ENCODE data around the gene KCTD16. TPM values are rescaled to one million over a fixed set of nuclear protein-coding genes. Genes with fewer than 3 reads are reported as not detected.

The KCTD16 gene
- 0.03 TPM in 1 of 2 replicates, not detected in the other for total RNA-seq (2014; rRNA removed; shearing (Covaris generic))
- not detected in 2 replicates for polyA plus RNA-seq (2015; cell fraction: cytosol; rRNA removed)
- polyA plus RNA-seq (2015; cell fraction: nucleus; rRNA removed): not detected in 2 replicates

DNA sequence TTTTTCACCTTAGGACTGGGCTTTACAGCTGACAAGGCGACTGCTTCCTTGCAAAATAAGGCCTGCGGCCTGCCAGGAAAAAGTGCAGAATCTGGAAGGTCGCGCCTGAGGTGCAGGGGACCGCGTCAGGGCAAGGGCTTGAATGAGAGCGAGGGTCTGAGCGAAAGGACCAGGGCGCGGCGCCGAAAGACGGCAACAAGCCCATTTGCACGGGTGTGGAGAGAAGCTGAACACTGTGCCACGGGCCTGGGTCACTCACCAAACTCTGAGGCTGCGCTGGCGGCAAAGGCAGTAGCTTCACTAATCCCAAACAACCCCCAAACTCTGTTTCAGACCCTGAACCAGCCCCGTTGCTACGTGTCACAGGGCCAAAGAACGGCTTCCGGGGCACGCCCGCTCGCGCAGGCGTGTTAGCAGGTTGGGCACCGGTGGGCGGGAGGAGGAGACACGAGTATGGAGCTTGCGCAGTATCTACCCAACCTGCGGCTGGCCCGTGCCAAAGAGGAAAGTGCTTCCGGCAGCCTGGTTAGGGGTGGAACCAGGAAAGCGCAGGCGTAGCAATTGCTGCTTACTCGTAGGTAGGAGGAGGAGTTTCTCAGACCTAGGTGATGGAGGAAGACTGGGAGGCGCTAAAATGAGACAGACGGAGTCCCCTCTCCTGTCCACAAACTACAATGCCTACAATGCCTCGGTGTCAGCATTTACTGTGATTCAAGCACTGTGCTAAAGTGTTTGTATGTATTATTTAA lies at the start of gene KCTD16, which contains the start of gene YIPF5:
Gene KCTD16, plus strand, starts transcription at position 598 of the 749 bp plus-strand sequence.
Gene YIPF5, minus strand, starts transcription at position 384 of the 749 bp plus-strand sequence. CDS start 704 bp downstream, outside the sequence.
- in situ Hi-C loops (cut with HindIII; ENCODE audit: low pct_unique_long_range_greater_than_20kb, low sequenced_read_pairs): no loop called here
- DNase-seq (ENCODE audit: low read depth, low spot score): peak; percentile 97

DNA sequence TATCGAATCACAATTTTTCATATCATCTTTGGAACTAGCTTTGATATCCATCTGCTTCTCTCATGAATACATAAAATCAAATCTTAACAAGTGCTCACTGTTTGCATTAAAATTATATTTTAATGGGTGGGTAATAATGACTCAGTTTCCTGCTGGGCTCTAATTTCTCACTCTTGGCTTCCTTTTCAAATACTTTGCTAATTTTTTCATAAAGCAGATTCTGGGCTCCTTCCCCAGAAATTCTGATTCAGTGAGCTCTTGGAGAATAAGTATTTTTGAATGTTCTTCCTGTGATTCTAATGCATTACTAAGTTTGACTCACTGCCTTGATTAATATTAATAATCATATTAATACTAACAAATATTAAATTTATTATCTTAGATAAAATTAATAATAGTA lies 49.1 kb upstream of the KCTD16 start:
- in situ Hi-C loops (cut with HindIII; ENCODE audit: low pct_unique_long_range_greater_than_20kb, low sequenced_read_pairs): no loop called here
- DNase-seq (ENCODE audit: low read depth, low spot score): no peak

DNA sequence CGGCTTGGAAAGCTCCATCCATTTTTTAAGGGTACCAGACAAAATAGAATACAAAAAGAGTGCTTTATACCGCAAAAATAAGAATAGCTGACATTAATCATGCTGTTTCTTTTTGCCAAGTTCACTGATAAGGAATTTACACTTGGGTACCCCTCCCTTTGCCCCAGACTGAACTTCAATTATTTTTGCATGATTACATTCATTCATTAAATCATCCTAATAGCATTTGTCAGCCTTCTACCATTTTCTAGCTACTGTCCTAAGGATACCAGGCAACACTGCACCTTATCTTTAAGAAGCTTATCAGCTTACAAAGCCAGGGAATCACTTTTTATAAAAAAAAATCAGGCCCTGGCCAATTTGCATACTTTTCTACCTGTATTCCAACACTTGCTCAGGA lies 48.6 kb upstream of the KCTD16 start:
- in situ Hi-C loops (cut with HindIII; ENCODE audit: low pct_unique_long_range_greater_than_20kb, low sequenced_read_pairs): no loop called here
- DNase-seq (ENCODE audit: low read depth, low spot score): no peak

DNA sequence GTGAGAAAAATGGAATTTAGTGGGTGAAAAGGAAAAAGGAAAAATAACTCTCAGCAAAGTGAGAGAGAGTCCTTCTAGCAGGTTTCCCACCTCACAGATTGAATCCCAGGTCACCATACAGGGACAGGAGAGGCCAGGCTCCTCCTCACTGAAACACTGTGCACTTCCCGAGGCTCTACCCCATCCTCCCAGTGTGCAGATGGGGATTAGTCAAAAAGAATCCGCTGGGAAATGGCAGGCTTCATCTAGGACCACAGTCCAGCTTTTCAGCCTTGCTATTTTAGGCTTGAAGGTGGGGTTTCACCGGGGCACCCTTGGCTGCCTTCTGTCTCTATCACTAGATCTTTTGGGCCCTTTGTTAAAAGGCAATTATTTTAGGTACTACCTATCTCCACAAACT lies 48.0 kb upstream of the KCTD16 start:
- in situ Hi-C loops (cut with HindIII; ENCODE audit: low pct_unique_long_range_greater_than_20kb, low sequenced_read_pairs): no loop called here
- DNase-seq (ENCODE audit: low read depth, low spot score): no peak

DNA sequence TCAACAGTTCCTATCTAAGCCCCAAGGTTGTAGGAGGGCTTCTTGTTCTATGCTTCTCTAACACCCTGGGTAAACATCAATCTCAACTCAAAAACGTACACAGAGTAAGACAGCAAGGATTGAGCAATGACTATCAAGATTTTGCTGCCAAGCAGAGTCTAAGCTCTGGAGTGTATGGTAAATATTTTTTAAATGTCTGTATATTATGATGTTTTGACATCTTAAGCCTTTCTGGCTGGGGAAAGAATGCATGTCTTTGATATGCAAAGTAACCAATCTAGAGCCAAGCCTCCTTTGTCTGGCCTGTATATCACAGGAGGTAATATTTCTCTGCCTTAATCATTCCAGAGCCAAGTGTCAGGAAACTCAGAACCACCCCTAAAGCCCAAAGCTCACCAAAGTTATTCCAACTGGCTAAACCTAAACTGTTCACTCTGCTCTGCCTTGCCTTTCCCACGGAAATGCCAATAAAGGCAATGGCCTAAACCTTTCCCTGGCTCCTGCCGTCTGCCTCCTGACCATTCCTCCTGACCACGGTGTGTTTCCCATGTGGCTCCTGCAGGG lies 45.4 kb upstream of the KCTD16 start:
- DNase-seq (ENCODE audit: low read depth, low spot score): no peak
- in situ Hi-C loops (cut with HindIII; ENCODE audit: low pct_unique_long_range_greater_than_20kb, low sequenced_read_pairs): no loop called here

DNA sequence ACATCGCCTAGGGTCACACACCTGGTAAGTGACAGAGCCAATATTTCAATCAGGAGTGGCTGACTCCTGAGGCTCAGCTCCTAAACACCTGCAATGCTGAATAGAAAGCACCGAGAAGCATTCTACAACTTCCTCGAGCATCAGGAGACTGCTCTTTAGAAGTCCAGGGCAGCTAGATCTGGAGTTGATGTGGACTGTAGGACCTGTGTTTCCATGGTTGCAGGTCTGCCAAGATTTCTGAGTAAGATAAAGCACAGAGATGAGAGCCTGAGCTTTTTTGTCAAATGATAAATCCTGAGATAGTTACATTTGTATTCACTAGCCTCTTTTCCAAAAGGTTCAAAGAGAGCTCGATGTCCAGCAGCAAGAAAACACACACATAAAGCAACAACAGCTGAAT lies 44.0 kb upstream of the KCTD16 start:
- in situ Hi-C loops (cut with HindIII; ENCODE audit: low pct_unique_long_range_greater_than_20kb, low sequenced_read_pairs): no loop called here
- no peak for DNase-seq (ENCODE audit: low read depth, low spot score)

DNA sequence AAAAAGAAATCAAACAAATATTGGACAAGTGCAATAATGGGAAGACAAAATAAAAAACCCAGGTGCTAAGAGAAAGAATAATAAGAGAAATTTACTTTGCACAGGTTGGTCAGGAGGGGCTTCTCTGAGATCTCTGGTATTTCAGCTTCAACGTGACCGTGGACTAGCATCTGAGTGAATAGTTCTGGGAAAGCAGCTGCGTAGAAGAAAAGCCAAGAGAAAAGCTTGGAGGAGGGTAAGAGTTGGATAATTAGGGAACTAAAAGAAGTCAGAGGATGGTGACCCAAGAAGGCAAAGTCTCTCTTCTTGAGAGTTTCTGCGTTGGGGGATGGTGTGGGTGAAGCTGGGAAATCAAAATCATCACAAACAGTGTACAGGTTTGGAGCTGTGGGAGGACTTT lies 41.8 kb upstream of the KCTD16 start:
- no peak for DNase-seq (ENCODE audit: low read depth, low spot score)
- in situ Hi-C loops (cut with HindIII; ENCODE audit: low pct_unique_long_range_greater_than_20kb, low sequenced_read_pairs): no loop called here

DNA sequence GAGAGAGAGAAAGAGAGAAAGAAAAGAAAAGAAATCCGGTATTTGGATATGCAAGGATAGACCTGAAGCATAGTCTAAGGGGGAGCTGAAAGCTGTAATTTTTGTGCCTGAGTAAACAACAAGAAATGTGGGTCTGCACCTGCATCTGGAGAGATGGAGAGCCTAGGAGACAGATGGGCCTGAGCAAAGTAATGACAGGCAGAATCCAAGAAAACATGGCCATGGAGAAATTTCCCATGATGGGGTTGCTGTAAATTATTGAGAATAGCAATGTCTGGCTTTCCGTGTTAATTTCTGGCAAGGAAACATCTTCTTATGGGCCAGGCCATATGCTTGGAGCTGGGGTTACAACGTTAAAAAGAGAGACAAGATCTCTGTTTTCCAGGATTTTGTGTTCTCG lies 40.4 kb upstream of the KCTD16 start:
- DNase-seq (ENCODE audit: low read depth, low spot score): no peak
- in situ Hi-C loops (cut with HindIII; ENCODE audit: low pct_unique_long_range_greater_than_20kb, low sequenced_read_pairs): no loop called here

DNA sequence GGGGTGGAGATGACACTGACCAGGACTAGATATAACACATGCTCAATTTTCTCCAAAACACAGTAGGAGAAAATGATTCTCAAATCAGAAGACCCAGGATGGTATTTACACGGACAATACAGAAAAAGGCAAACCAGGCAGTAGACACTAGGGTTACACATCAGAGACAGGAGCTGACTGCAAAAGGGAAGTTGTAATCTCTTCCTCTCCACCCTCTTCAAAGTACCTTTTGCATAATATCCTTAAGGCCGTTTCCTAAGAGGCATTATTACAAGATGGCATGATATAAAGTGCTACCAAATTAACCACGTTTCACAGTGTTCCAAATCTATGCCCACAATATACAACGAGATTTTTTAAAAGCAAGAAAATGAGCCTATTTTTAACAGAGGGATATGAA lies 39.4 kb upstream of the KCTD16 start:
- in situ Hi-C loops (cut with HindIII; ENCODE audit: low pct_unique_long_range_greater_than_20kb, low sequenced_read_pairs): no loop called here
- DNase-seq (ENCODE audit: low read depth, low spot score): no peak

DNA sequence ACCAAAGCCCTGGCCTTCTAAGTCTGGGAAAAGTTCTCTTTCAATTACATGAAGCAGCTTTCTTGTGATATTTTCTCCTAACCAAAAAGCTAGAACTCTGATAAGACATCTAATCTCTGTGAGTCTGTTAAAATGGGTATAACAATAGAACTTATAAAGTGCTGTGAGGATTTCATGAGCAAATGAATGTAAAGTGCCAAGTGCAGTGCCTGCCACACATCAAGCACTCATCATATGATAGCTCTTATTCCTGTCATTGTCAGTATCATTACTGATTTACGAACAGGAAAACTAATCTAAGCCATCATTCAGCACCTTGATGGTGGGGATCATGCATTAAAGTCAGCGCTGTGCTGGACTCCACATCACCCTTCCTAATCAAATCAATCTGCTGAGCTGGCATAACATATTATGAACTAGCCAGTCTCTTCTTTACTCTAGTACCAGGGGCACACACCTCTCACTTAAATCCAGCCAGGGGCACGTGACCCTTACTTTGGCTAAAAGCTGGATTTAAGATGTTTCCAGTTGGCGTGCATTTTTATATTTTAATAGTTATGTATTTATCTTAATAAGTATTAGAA lies 37.5 kb upstream of the KCTD16 start:
- in situ Hi-C loops (cut with HindIII; ENCODE audit: low pct_unique_long_range_greater_than_20kb, low sequenced_read_pairs): no loop called here
- DNase-seq (ENCODE audit: low read depth, low spot score): no peak

DNA sequence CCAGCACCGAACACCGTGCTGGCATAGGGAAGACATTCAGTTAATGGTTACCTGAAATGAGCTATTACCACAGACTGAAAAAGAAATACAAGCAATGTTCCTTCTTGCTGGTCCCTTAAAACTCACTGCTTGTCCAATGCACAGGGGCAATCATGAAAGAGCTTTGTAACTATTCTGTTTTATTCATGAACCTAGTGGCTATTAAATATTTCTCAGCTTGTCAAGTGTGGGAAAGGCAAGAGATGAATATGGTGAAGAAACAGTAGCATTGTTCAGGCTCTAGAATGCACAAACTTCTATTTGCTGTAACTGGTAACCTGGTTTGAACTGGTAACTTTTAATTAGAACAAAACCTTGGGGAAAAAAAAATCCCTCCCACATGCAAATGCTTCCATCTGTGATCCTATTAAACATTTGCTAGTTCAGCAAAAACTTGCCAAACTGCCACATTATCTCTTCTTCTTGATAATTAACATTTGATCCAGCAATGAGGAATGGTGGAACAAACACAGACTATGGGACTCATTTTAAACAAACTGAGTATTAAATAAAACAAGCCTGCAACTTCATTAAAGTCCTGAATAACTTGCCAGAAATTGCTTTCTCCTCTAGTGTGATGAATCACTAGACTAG lies 36.4 kb upstream of the KCTD16 start:
- DNase-seq (ENCODE audit: low read depth, low spot score): no peak
- in situ Hi-C loops (cut with HindIII; ENCODE audit: low pct_unique_long_range_greater_than_20kb, low sequenced_read_pairs): no loop called here

DNA sequence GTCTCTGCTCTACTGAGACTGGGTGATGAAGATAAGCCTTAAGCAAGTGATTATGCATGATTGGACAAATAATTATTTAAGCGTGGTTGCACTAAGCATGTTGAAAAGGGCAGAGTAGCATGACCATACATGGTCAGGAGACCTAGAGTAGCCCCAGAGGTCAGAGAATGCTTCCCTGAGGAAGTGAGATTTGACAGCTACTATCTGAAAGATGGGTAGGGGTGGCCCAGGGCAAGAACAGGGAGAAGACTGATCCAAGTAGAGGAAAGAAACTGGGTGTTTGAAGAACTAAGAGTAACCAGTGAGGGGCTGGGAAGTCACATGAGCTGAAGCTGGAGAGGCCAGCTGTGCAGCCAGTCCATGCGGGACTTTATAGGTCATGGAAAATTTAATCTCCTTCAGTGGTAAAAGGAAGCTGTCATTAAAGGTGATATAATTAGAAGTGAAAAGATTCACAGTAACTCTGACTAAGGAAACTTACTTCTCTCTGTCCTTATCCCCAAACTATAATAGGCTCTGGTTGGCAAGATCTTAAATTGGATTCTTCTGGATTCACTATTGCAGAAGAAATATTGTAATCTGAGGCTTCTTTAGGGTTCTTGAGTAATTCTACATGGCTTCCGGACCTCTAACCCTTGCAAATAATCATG lies 35.4 kb upstream of the KCTD16 start:
- in situ Hi-C loops (cut with HindIII; ENCODE audit: low pct_unique_long_range_greater_than_20kb, low sequenced_read_pairs): no loop called here
- DNase-seq (ENCODE audit: low read depth, low spot score): no peak

DNA sequence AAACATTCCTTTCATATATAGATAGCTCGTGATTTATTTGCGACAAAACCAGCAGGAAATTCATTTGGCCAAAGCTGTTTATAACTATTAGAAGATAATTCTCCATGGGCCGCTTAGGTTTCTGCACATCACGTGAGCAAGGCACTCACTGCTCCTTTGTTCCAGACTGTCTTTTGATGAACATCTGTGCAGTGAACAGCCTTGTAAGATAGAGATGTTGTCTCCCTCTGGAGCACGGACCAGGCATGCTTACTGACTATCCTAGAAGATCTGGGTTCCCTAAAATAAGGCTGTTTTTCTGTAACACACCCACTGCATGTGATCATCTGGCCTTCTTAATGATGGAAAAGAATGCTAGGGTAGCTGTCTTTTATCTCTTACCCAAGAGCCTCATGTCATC lies 31.1 kb upstream of the KCTD16 start:
- in situ Hi-C loops (cut with HindIII; ENCODE audit: low pct_unique_long_range_greater_than_20kb, low sequenced_read_pairs): no loop called here
- DNase-seq (ENCODE audit: low read depth, low spot score): peak; percentile 62

DNA sequence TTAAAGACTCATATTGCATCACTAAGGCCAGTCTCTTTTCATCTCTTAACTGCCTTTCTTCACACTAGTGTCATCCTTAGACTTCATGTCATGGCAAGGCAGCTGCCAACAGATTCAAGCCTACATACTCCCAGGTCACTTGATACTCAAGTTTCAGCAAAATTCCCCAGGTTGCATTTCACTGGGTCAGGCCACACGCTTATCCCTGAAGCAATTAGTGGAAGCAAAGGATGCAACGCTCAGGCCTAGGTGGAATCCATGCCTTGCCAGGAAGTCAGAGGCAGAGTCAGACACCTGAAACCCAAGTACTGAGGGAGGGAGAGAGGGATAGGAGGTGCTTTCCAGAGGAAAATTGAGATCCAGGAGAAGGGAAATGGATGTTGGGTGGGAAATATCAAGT lies 29.1 kb upstream of the KCTD16 start:
- in situ Hi-C loops (cut with HindIII; ENCODE audit: low pct_unique_long_range_greater_than_20kb, low sequenced_read_pairs): no loop called here
- DNase-seq (ENCODE audit: low read depth, low spot score): no peak

DNA sequence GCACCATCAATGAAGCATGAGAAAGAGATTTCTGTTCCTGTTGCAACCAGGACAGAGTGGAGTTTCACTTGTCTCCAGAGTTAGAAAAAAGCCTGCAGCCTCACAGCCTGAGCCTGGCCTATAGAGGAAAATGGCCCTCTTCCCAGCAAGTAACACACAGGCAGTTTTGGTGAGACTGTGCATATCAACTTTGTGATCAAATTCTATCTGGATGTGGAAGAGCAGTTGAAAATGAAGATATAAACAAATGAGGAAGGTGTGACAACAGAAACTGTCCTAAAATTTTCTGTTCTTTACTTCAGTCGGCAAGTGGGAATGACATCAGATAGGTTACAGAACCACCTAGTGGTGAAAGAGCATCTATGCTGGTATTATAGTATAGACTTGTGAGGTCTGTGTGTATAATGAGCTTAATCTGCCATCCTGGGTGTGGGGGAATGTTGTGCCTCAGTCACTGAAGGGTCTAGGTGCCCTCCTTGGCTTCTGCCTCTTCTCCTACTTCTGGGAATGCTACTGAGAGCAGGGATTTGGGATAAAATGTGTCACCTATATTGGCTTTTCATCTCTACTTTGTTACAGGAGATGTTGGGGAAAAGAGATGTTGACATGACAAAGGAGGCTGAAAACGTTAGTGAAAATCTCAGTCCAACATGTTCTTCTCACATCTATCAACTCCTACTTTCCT lies 28.4 kb upstream of the KCTD16 start:
- peak; percentile 54 for DNase-seq (ENCODE audit: low read depth, low spot score)
- in situ Hi-C loops (cut with HindIII; ENCODE audit: low pct_unique_long_range_greater_than_20kb, low sequenced_read_pairs): no loop called here

DNA sequence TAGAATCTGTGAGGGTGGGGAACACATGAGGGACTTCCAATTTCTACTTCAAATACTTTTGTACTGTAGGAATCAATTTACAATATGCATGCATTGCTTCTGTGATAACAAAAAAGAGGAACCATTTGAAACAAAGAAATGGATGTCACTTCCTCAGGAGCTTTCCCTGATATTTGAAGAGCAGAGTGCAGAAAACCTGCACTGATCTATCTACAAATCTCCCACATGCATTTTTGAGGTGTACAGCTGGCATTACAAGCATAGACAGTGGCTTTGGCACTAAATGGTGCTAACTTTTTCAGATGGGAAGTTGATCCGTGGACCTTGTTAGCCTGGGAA lies 27.9 kb upstream of the KCTD16 start:
- no peak for DNase-seq (ENCODE audit: low read depth, low spot score)
- in situ Hi-C loops (cut with HindIII; ENCODE audit: low pct_unique_long_range_greater_than_20kb, low sequenced_read_pairs): no loop called here

DNA sequence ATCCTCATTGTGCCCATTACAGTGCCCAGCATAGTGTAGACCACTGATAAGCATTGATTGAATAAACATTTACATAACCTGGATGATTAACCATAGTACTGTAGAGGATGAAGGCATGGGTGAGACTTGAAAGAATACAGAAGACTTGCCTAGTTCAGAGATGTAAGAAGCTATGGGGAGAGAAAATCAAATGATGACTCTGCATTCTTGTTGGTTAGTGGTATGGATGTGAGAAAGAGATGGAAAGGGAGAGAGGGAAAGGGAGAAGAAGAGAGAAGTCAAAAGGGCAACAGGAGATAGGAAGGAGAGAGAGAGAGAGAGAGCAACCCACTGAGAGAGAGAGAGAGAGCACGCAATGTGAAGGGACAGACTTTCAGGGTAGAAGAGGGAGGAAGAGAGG lies 27.0 kb upstream of the KCTD16 start:
- in situ Hi-C loops (cut with HindIII; ENCODE audit: low pct_unique_long_range_greater_than_20kb, low sequenced_read_pairs): no loop called here
- no peak for DNase-seq (ENCODE audit: low read depth, low spot score)

Measured in SK-MEL-5 (cell line).